Measurements from ENCODE around the gene SIAH1.

Gene SIAH1

DNA sequence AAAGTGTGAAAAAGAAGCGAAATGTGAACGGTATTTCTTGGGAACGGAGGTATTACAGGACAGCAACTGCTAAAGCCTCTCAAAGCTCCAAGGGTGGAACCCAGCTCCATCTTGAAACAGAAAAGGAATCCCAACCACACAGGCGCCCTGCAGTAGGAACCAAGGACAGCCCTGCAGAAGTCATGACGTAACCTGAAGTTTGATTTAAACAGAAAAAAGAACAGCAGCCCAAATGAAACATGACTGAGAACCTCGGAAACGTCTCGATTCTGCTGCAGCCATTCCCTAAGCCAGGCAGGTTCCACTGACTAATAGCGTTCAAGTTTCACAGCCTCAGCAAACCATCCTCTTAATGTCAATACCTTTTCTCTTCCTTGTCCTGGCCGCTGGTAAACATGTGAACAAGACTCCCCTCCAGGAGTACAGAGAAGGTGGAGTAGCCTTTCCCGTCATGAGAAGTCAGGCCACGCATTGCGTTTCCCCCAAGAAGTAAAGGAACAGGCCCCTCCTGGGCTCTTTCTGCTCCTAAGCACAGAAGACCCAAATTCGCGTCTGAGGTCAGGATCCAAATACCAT, 20.1 kb downstream of the SIAH1 start:
- TF ChIP-seq EZH2phosphoT487 (conservative IDR thresholded peaks at IDR 0.05; ENCODE audit: low read length) = no peak
- TF ChIP-seq, protein P1, sequence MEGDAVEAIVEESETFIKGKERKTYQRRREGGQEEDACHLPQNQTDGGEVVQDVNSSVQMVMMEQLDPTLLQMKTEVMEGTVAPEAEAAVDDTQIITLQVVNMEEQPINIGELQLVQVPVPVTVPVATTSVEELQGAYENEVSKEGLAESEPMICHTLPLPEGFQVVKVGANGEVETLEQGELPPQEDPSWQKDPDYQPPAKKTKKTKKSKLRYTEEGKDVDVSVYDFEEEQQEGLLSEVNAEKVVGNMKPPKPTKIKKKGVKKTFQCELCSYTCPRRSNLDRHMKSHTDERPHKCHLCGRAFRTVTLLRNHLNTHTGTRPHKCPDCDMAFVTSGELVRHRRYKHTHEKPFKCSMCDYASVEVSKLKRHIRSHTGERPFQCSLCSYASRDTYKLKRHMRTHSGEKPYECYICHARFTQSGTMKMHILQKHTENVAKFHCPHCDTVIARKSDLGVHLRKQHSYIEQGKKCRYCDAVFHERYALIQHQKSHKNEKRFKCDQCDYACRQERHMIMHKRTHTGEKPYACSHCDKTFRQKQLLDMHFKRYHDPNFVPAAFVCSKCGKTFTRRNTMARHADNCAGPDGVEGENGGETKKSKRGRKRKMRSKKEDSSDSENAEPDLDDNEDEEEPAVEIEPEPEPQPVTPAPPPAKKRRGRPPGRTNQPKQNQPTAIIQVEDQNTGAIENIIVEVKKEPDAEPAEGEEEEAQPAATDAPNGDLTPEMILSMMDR (IDR thresholded peaks at IDR 0.05; ENCODE audit: insufficient read depth, low read length, poor library complexity, severe bottlenecking) = no peak
- peaks cover 3% of the 10 kb centered on the region; the same call in 1 of the 2 replicates for H3K36me3 ChIP-seq (ENCODE audit: low read length)
- H3K79me2 ChIP-seq (ENCODE audit: insufficient read depth, low read length) = peaks cover 95% of the 10 kb centered on the region
- peak overlapping the region; percentile 60 for H3K9ac ChIP-seq (ENCODE audit: low read length)
- no peak overlapping the region for H3K4me3 ChIP-seq (ENCODE audit: insufficient read depth, low read length, poor library complexity, severe bottlenecking)
- no peak overlapping the region for H3K27ac ChIP-seq (ENCODE audit: low read depth, low read length)
- H3K9me2 ChIP-seq (replicated peaks; ENCODE audit: insufficient read depth, low read length) = no peaks in the 10 kb centered on the region
- no peaks in the 10 kb centered on the region for H3K27me3 ChIP-seq (ENCODE audit: low read length)
- H4K20me1 ChIP-seq (ENCODE audit: low read depth, low read length) = 0 out of 2 replicates have a peak, but pooled peaks cover 3% of the 10 kb centered on the region
- peaks cover 15% of the 10 kb centered on the region; the same call in 1 of the 2 replicates for H3F3A ChIP-seq (ENCODE audit: insufficient read depth)
- no peak overlapping the region for H2AFZ ChIP-seq (ENCODE audit: low read depth, low read length, severe bottlenecking)
- peak overlapping the region; percentile 94 for H3K4me2 ChIP-seq (ENCODE audit: low read depth, low read length, poor library complexity, severe bottlenecking)
- H3K9me3 ChIP-seq (ENCODE audit: insufficient read depth, low read length) = no peaks in the 10 kb centered on the region

DNA sequence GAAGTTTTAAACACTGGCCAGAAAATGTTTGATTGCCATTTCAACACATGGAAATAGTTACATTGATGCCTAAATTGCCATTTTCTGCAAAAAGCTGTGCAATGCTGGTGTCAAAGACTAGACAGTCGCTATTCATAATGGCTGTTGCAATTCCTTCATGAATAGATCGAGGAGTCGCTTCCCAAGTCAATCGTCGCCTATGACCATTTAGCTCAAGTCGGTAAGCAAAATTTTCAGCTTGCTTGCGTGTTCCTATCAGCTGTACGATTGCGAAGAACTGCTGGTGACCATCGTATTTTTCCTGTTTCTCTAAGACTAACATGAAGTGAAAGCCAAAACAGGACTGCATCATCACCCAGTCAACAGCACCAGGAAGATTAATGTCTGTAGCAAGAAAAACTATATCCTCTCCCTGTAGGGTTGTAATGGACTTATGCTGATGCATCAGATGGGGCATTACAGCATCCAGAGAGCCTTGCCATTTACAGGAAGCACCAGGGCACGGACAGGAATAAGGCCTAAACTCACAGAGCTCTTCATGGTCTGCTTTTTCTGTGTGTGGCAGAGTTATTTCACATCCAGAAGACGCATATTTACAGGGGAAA, 23.6 kb downstream of the SIAH1 start:
- no peaks in the 10 kb centered on the region for H3K9me2 ChIP-seq (replicated peaks; ENCODE audit: insufficient read depth, low read length)
- no peaks in the 10 kb centered on the region for H3K9me3 ChIP-seq (ENCODE audit: insufficient read depth, low read length)
- no peak overlapping the region for H3K27ac ChIP-seq (ENCODE audit: low read depth, low read length)
- H3K9ac ChIP-seq (ENCODE audit: low read length) = no peak overlapping the region
- no peak overlapping the region for H3K4me2 ChIP-seq (ENCODE audit: low read depth, low read length, poor library complexity, severe bottlenecking)
- H2AFZ ChIP-seq (ENCODE audit: low read depth, low read length, severe bottlenecking) = no peak overlapping the region
- no peaks in the 10 kb centered on the region for H3K27me3 ChIP-seq (ENCODE audit: low read length)
- H4K20me1 ChIP-seq (ENCODE audit: low read depth, low read length) = 0 out of 2 replicates have a peak, but pooled peaks cover 3% of the 10 kb centered on the region
- H3F3A ChIP-seq (ENCODE audit: insufficient read depth) = peaks cover 5% of the 10 kb centered on the region; the same call in 1 of the 2 replicates
- H3K79me2 ChIP-seq (ENCODE audit: insufficient read depth, low read length) = peaks cover 90% of the 10 kb centered on the region
- TF ChIP-seq EZH2phosphoT487 (conservative IDR thresholded peaks at IDR 0.05; ENCODE audit: low read length) = no peak
- TF ChIP-seq, protein P1 (IDR thresholded peaks at IDR 0.05; ENCODE audit: insufficient read depth, low read length, poor library complexity, severe bottlenecking) = no peak
- no peak overlapping the region for H3K4me3 ChIP-seq (ENCODE audit: insufficient read depth, low read length, poor library complexity, severe bottlenecking)
- H3K36me3 ChIP-seq (ENCODE audit: low read length) = peaks cover 3% of the 10 kb centered on the region; the same call in 1 of the 2 replicates

DNA sequence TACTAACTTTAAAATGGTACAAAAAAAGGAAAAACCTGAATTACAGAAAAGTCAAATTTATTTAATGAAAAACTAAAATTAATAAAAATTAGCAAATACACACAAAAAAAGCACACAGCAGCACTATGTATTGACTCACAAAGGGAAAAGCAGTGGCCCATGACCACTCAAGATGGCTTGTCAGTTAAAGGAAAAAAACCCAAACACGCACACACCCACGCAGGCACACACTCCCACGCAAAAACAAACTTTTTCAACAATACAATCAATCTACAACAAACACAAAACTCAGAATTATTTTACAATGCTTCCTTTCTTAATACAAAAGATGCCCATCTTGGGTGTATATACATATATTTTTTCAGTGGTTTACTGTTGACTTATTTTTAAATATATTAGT, 24.2 kb downstream of the SIAH1 start:
- H2AFZ ChIP-seq (ENCODE audit: low read depth, low read length, severe bottlenecking) = no peak overlapping the region
- H3K27ac ChIP-seq (ENCODE audit: low read depth, low read length) = no peak overlapping the region
- 0 out of 2 replicates have a peak, but pooled peaks cover 3% of the 10 kb centered on the region for H4K20me1 ChIP-seq (ENCODE audit: low read depth, low read length)
- TF ChIP-seq, protein P1 (IDR thresholded peaks at IDR 0.05; ENCODE audit: insufficient read depth, low read length, poor library complexity, severe bottlenecking) = no peak
- no peak for TF ChIP-seq EZH2phosphoT487 (conservative IDR thresholded peaks at IDR 0.05; ENCODE audit: low read length)
- H3K27me3 ChIP-seq (ENCODE audit: low read length) = no peaks in the 10 kb centered on the region
- H3K9me2 ChIP-seq (replicated peaks; ENCODE audit: insufficient read depth, low read length) = no peaks in the 10 kb centered on the region
- H3K4me3 ChIP-seq (ENCODE audit: insufficient read depth, low read length, poor library complexity, severe bottlenecking) = no peak overlapping the region
- no peak overlapping the region for H3K4me2 ChIP-seq (ENCODE audit: low read depth, low read length, poor library complexity, severe bottlenecking)
- peaks cover 84% of the 10 kb centered on the region for H3K79me2 ChIP-seq (ENCODE audit: insufficient read depth, low read length)
- no peaks in the 10 kb centered on the region for H3K9me3 ChIP-seq (ENCODE audit: insufficient read depth, low read length)
- H3F3A ChIP-seq (ENCODE audit: insufficient read depth) = peaks cover 5% of the 10 kb centered on the region; the same call in 1 of the 2 replicates
- H3K36me3 ChIP-seq (ENCODE audit: low read length) = peaks cover 3% of the 10 kb centered on the region; the same call in 1 of the 2 replicates
- H3K9ac ChIP-seq (ENCODE audit: low read length) = no peak overlapping the region
